ENCODE results near the gene TROAP.
A peak's percentile ranks its signal among the peaks of the same experiment; 100 is the strongest.
"Not testable (repeated sequence)": the region's sequence is repeated elsewhere in the genome, so short reads cannot be mapped to it uniquely, and the experiment has no call there.

Gene TROAP

DNA sequence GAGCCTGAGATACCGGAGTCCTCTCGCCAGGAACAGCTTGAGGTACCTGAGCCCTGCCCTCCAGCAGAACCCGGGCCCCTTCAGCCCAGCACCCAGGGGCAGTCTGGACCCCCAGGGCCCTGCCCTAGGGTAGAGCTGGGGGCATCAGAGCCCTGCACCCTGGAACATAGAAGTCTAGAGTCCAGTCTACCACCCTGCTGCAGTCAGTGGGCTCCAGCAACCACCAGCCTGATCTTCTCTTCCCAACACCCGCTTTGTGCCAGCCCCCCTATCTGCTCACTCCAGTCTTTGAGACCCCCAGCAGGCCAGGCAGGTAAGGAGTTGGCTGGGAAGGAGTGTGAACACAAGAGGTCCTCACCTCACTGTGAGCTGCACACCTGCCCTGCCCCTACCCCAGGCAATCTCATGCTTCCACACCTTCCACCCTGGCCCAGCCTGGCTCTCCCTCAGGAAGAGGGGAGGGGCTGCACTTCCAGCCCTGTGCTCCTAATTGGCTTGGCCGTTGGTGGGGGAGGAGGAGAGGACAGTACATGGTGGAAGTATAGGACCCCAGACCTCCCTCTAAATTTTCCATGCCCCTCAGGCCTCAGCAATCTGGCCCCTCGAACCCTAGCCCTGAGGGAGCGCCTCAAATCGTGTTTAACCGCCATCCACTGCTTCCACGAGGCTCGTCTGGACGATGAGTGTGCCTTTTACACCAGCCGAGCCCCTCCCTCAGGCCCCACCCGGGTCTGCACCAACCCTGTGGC is 7.8 kb downstream of the TROAP start:
- no peak for DNase-seq (ENCODE audit: low read depth)

DNA sequence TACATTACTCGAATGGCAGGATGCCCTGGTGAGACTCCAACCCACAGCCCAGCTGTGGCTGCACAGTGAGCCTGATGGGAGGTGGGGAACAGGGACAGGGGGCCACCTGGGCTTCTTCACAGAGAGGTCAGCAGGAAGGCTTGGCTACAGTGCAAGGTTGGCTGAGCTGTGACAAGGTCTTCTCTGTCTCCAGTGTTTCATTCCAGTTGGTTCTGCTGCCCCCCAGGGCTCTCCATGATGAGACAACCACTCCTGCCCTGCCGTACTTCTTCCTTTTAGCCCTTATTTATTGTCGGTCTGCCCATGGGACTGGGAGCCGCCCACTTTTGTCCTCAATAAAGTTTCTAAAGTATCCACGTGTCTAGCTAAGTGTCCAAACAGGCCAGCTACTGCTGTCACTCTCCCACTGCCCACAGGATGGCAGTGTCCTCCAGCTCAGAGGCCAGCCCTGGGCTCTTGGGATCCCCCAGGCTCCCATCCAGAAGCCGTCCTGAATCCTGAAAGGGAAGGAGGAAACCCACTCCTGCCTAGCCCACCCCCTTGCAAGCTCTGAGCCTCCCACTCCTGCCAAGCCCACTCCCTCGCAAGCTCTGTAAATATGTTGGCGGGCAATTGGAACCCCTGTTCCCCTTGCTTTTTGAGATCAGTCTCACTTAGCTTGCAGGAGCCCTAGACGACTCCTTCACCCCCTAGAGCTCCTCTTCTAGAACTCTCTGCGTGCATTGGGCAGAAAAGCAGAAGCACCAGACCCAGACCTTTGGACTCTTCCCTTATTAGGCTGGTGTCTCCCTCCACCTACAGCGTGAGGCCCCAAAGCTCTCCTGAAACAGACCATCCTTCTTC is 8.5 kb downstream of the TROAP start:
- no peak for DNase-seq (ENCODE audit: low read depth)

DNA sequence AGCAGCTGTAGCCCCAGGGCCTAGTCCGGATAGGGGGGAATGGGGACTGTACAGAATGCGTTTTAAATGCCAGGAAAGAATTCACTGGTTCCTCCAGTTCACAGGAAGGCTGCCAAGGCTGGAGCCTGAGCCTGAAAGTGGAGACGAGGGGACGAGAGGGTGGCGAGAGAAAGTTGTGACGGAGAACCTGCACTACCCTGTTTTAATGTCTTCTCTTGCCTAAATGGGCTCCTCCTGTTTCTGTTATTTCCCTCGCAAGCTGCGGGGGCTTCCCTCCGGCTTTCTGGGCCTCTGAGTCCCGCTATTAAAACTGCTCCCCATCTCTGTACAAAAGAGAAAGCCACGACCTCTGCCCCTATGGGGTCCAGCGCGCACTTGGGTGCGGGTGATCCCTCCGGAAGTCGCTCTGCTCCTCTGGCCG is 9.4 kb downstream of the TROAP start:
- no peak for DNase-seq (ENCODE audit: low read depth)

DNA sequence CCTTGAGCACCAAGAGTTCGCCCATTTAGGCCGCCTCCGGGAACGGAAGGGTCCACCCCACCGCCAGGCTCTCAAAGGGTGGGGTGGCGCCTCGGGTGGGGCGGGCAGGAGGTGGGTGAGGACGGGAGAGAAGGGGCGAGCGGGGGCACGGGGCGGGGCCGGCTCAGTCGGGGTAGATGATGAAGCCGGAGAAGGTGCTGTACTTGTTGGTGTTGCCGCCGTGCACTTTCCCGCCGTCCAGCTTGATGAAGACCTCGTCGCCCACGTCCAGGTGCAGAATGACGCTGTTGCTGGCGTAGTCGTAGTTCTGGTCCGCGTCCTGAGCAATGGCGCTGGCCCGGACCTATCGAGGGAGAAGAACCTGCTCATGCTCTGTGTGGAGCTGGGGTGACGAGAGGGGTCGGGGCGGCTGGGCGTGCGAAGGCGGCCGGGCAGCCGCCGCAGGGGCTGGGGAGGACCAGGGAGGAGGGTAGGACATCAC is 9.9 kb downstream of the TROAP start:
- no peak for DNase-seq (ENCODE audit: low read depth)

DNA sequence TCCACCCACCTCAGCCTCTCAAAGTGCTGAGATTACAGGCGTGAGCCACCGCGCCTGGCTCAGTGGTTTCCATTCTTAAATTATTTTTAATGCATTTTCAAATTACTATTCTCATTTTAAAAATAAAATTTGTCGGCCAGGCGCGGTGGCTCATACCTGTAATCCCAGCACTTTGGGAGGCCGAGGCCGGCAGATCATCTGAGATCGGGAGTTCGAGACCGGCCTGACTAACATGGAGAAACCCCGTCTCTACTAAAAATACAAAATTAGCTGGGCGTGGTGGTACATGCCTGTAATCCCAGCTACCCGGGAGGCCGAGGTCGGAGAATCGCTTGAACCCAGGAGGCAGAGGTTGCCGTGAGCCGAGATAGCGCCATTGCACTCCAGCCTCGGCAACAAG is 10.7 kb downstream of the TROAP start:
- DNase-seq (ENCODE audit: low read depth): not testable (repeated sequence)

DNA sequence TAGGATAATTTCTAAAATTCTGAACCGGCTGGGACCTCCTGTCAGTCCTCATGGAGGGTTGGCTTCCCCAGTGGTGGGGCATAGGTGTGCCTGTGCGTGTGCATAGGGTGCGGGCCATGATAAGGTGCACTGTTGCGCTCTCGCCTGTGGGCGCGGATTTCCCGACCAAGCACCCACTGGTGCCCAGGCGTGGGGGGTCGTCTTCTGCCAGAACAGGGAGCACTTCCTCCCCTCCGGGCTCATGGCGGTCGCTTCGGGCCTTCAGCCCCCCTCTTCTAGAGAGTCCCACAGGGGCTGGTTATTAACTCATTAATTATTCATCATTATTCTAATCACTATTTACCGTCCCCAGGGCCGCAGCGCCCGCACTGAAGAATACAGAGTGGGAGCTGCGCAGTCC is 11.2 kb downstream of the TROAP start:
- no peak for DNase-seq (ENCODE audit: low read depth)

DNA sequence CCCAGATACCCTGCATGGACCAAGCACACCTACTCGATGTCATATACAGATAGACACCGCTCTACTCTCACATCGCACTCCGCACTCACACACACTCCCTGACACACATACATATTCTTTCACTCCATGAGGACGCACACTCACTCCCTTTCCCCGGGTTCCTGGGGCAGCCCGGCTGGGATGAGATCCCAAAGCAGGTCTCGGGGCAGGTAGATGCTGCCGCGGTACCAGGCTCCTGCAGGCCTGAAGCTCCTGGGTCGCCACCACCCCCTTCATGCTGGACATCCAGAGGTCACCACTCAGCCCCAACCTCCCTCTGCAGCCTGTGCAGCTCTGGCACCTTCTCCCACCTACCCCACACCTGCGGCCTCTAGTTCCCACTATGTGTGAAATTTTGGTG is 11.6 kb downstream of the TROAP start:
- no peak for DNase-seq (ENCODE audit: low read depth)

DNA sequence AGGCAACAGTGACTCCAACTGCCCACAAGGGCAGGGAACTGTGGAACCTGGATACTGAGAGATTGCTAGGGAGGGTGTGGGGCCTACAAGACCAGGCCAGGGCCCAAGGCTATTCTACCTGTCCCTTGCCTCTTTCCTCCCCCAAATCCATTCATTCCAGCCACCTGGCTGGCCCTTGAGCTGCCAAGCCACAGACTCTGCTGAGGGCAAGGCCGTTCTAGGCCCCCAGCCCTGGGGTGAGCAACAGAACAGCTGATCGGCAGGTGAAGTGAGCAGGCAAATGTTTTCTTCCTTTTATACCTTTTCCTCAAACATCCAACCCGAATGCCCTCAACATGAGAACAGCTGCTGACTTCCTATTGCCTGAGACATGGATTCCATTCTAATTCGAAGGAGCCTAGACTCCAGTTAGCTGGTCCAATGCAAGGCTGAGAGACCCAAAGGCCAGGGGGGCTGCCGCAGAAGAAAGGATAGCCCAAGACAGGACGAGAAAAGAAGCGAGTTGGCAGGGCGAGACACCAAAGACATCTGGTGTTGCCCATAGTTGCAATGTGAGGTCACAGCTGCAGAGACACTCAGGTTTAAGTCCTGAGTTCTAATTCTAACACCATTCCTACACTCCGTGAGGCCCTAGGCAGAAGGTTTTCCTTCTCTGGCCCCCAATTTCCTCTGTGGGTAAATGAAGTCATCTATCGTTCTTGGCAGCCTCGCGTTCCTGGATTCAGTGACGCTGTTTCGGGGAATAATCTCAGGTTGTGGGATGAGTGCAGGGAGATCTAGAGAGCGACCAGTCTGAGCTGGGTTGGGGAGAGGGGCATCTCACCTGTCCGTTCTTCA is 12.3 kb downstream of the TROAP start:
- no peak for DNase-seq (ENCODE audit: low read depth)

DNA sequence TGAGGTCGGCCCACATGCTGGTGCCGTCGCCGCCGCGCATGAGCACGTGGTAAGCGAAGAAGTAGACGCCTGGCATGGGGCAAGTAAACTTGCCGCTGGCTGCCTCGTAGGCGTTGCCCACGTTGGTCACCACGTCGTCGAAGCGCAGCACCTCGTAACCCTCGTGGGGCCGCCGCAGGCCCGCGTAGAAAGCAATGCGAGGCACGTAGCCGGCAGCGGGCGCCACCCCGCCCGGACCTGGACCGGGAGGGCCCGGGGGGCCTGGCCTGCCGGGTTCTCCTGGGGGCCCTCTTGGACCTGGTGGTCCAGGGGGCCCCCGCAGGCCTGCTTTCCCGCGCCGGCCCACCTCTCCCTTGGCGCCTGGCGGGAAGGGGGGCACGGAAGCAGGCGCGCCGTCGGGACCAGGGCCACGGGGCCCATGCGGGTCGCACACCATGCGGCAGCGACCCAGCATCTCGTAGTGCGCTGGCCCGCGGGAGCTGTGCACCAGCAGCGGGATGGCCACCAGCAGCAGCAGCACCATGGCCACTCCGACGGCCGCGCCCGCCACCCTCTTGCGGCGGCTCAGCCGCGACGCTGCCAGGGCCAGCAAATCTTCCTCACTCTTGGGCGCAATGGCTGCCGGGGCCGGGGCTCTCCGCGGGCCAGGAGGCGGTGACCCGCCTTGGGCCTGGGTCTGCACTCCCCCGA is 13.0 kb downstream of the TROAP start:
- no peak for DNase-seq (ENCODE audit: low read depth)

DNA sequence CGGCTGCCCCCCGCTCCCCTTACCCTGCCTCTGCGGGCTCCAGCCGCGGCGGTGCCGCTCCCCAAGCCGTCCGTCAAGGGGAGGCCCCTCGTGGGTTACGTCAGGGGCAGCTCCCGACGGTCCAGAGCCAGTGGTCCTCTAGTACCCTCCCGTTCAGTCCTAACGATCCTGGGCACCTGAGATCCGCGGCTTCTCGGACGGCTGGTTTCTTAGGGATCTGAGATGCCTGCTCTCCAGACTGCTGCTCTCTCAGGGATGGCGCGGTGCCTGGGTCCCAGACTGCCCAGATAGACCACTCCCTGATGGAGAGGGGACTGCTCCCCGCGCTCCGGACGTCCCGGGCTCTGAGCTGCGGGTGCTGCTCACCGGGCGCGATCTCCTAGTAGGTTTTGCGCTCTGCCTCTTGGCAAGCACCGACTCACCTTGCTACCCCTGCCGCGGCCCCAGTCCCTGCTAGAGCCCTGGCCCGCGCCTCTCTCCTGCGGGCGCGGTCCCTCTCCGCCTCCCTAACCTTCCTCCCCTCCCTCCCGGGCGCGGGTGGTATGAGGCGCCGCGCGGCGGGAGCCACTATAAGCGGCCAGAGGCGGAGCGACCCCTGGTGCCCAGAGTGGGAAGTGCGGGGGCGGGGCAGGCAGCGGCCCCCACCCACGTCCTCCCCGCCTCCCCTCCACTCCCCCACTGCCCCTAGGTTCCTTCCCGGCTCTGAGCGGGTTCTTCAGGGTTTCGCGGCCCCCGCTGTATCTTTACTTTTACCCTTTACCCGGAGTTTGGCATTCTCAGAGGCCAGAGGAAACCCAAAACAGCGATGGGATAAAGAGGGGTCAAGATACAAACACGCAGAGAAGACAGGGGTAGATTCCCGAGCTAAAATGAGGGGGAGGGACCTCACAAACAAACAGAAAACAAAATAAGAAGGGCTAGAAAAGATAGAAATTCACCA is 13.9 kb downstream of the TROAP start, which contains the start of gene C1QL4:
Gene C1QL4 (minus strand): TSS at position 544 of the 940 bp plus-strand sequence. CDS start 711 bp downstream, outside the sequence.
- DNase-seq (ENCODE audit: low read depth): no peak

DNA sequence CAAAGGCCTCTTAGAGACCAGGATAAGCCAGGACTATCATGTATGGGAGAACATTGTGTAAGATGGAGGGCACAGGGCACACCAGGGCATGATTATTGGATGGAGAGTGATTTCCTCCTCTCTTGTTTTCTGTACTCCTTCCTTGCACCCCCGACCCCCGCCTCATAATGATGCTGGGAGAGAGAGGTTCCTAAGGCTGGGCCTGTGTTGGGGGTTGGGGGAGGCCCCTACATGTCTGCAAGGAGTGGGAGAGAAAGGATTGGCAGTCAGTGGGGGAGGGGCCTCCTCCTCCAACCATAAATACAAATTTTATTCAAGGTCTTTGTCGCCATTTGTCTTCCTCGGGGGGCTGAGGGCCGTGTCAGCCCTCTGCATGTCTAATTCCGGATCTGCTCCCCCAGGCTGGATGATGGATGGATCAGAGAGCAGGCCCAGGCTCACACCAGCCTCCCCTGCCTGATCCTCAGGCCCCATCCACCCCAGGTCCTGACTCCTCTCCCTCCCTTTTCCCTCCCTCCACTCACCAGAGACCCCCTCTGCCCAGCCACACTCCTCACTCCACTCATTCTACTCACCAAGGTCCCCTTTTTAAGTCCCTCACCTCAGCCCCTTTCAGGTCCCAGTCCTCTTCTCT is 15.9 kb downstream of the TROAP start:
- DNase-seq (ENCODE audit: low read depth): no peak

DNA sequence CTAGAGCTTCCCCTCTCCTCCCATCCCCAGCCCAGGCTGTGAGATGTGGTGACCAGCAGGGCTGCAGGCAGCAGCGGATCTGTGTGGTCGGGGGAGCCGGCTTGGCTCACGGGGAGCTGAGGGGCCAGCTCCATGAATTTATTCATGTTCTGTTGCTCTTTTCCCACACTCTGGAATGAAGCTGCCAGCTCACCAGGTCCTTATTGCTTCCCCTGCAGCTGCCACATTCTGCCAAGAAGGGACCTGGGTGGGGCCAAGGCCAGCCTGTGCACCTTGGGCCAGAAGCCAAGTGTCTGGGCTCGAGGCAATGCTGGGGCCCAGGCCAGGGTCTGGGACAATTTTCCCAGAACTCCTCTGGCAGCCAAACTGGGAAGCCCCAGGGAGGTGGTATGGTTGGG is 16.4 kb downstream of the TROAP start:
- no peak for DNase-seq (ENCODE audit: low read depth)

DNA sequence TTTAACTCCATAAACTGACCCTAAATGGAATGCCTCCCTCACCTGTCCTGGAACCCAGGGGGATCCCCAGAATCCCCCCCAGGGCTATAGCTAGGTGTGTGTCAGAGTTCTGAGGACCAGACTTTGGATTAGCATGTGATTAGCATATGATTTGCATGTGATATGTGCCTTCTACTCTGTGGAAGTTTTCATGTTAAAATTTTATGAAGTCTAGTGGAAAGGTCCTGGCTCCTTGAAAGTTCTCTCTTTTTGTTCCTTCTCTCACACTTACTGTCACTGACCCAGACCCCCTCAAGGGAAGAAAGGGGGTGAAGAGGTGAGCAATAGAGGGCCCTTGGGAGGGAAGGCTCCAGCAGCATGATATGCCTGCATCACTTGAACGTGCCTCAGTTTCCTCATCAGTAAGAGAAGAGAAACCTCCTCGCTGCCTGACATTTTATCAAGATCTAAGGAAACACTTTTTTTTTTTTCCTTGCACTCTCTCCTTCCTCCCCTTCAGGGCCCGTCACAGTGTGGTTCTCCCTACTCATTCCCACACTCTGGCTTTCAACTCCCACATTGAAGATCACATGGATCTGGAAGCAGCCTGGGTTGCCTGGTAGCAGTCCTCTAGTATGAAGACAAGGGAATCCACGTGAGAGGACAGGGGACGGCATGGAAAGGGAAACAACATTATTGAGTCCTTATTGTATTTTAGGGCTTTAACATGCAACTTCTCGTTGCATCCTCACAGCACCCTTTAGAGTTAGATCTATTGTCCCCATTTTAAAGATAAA is 17.2 kb downstream of the TROAP start:
- no peak for DNase-seq (ENCODE audit: low read depth)

DNA sequence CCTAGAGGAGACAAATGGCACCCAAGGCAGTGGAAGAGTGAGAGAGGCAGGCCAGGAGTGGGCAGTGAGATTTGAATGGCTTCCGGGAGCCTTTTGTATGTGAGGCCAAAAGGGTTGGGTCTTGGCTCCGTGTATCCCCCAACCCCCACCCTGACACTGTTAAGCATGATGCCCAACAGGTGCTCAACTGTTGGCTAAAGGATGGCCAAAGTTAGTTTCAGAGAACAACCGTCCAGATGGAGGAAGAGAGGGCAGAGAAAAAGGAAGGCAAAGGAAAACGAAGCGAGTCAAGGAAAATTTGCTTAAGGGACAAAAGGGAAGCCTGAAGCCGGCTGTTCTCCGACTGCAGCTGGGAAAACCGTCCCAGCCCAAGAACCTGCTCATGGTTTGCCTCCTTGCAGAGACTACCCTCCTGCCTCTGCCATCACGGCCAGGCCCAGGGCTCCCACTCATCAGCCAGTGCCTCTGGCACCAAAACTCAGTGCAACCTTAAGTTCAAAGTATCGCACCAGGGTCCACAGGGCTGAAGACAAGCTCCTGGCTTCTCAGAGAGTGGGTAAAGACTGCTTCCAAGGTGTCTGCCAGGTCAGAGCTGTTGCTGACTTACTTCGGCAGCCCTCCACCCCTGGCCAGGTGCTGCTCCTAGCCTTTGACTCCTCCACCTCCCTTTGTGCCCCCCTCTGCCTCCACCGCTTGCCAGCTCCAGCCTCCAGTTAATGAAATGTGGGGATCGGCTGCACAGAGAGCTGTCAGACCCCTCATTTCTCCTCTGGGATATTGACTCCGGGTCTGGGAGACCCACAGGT is 18.1 kb downstream of the TROAP start:
- no peak for DNase-seq (ENCODE audit: low read depth)

DNA sequence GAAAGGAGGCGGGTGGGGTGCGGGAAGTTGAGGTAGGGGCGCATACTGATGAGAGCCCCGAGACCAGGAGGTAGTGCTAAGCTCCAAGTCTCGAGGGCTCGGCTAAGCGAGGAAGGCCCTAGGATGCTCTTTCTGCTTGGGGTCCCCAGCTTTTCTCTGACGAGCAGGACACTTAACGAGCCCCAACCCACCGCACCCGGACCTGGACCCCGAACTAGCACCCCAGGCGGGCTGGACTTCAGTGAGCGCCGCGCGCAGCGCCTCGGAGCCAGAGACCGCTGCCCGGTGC is 18.7 kb downstream of the TROAP start:
- DNase-seq (ENCODE audit: low read depth): no peak

DNA sequence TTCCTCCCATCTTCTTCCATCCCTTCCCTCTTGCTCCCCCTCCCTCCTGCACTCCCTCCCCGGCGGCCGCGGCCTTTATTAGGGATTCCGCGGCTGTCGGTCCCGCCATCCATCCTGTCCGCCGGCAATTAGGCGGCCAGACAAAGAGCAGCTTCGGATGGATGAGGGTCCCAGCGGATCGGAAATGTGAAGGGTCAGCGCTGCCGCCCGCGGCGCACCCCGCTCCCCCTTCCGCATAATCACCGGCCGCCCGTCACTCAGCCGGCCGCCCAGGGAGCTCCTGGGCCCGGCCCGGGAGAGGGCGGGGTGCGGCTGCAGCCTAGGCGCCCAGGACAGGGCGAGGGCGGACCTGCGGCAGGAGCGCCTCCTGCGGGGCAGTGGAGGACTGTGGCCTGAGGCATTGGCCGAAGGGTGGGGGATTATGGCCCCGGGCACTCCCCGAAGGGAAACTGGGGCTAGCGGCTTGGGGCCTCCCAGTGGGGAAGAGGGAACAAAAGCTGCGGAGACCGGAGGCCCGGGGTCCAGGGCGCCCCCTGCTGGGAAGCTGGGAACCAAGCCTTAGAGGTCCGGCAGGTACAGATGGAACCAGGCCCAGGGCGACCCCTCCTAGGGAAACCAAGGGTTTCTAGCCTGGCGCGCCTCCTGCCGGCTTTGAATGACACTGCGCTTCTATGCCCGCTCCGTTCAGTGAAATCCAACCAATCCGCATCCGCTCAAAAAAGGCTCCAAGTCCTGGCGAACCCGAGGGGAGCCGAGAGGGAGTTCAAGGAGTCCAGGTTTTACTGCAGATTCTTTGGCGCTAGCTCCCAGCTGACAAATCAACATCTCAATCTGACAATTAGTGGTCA is 19.2 kb downstream of the TROAP start:
- peak; percentile 81 for DNase-seq (ENCODE audit: low read depth)

DNA sequence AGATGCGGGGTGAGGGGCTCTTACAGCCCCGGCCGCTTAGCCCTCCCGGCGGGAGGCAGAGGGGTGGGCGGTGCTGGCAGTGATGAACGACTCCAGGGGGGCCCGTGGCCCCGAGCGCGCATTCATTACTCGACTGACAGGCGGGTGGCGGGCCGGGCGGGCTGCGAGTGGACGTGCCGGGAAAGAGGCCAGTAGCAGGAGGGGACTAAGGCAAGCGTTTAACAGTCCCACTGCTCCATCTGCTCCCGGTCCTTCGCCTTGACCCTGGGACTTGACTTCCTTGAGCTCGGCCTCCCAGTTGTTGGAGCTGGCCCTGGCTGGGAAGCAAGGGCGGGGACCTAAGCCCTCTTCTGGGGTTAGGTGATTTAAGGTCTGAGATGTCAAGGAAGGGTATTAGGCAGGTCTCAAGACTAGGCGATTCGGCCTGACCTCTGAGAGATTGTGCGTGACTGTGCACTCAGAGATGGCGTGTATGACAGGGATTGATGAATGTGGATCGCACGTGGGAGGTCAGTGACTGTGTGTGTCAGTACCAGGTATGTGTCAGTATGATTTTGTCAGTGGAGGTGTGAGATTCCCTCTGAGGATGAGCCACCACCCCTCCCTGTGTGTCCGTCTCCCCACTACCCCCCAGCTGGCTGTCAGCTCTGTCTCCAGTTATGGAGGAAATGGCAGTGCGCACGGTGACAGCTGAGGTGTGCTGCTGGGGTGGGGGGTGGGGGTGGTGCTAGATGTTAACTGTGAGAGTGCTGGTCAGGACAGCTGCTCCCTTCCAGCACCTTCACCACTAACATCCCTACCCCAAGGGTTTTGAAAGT is 20.1 kb downstream of the TROAP start:
- DNase-seq (ENCODE audit: low read depth): no peak

Data from CMK (cell line).